Body of pancreas (tissue), 4 donors: Measurements from ENCODE around the gene CDKN2C. TPM values are rescaled to one million over a fixed set of nuclear protein-coding genes. Genes with fewer than 3 reads are reported as not detected.
"Not testable (repeated sequence)": the region's sequence is repeated elsewhere in the genome, so short reads cannot be mapped to it uniquely, and the experiment has no call there.

Source experiments
- ATAC-seq: fragments of 150-250 bp; one replicate; pipeline ENCODE4 v1.9.1; 2016
- DNase-seq, 4 donors: peaks; one replicate each; pipeline ENCODE4 v3.0.0-alpha.2; 2019
- H3K27ac ChIP-seq, 4 donors: fragments of 200-600 bp; sonication (generic); 1 replicate in 3 of 4; 2 replicates in 1 of 4; pipeline versions ENCODE4 v1.5.1 to v1.6.1; 2016 to 2019; ENCODE audit warnings: mild to moderate bottlenecking in 1 of 4, mixed read lengths in 1 of 4, moderate library complexity in 1 of 4
- H3K27me3 ChIP-seq, 2 donors: fragments of 200-600 bp; sonication (generic); one replicate each; pipeline ENCODE4 v1.6.0; 2016; ENCODE audit warnings: mild to moderate bottlenecking in 1 of 2
- H3K36me3 ChIP-seq, 2 donors: fragments of 200-600 bp; sonication (generic); replicated peaks in 1 of 2; 2 replicates each; pipeline ENCODE4 v1.5.1; 2016; ENCODE audit warnings: low read depth in 2 of 2; ENCODE audit not compliant: insufficient read depth in 1 of 2
- H3K4me1 ChIP-seq: fragments of 200-600 bp; sonication (generic); one replicate; pipeline ENCODE4 v1.6.0; 2016
- H3K4me3 ChIP-seq, 2 donors: fragments of 200-600 bp; sonication (generic); 1 replicate in 1 of 2; 2 replicates in 1 of 2; pipeline ENCODE4 v1.5.1; 2016 to 2019
- H3K9me3 ChIP-seq, 3 donors: fragments of 200-600 bp; sonication (generic); 1 replicate in 2 of 3; 2 replicates in 1 of 3; pipeline ENCODE4 v1.5.1; 2016
- POLR2A ChIP-seq, 3 donors: fragments of 450-650 bp; IDR thresholded peaks; one replicate each; pipeline ENCODE4 v1.6.1; 2016; ENCODE audit warnings: antibody characterized with exemption in 3 of 3, mild to moderate bottlenecking in 2 of 3
- WGBS, 2 donors: methylation state at CpG; one replicate each; pipeline ENCODE4 v1.1.5; 2017; 5-methylcytosine and 5-hydroxymethylcytosine counted together
- intact Hi-C: fragments of 100-400 bp; cut with DNase I; formaldehyde crosslinking; loops from one replicate; pipeline ENCODE4 v1.15.1; 2023
- total RNA-seq, 2 donors: library from RNA; depleted of rRNA; stranded (reverse); fragments of >200 nt; gene quantifications; one replicate each; pipeline ENCODE4 v1.1.0, GENCODE V29; 2016
- TF ChIP-seq, protein P1 (sequence below), 7 experiments: fragments of 450-650 bp in 4 of 7; fragments of 200-600 bp in 3 of 7; sonication (generic) in 3 of 7; IDR thresholded peaks; one replicate each; pipeline ENCODE4 v1.5.1; 2016 to 2019; ENCODE audit warnings: antibody characterized with exemption in 7 of 7

CDKN2C gene
- total RNA-seq, 2 donors from 2014 or later: 7.6 to 11.9 TPM

DNA sequence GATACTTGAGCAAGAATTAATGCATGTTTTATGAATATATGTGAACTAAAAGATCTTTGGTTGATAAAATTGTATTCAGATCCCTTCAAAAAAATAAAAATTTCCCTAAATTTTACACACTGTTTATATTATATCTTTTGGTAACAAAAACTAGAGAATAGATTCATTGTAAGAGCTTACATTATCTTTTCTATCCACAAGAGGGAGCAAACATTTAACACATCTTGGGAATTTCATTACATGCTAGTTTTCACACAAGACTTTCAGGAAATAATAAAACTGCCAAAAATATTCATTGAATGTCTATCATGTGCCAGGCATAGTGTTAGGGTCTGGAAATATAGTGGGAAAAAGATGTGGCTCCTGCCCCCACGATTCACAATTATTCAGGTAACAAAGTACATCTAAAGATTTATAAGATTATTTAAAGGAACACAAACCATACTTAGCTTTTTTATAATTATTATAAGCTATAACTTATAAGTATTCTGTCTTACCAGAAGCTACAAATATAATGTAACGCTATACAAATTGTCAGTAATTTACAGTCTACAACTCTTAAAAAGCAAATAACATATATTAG, 40.6 kb upstream of the CDKN2C start:
- DNase-seq (no peak), ATAC-seq (peak; percentile 40)
- Histone ChIP-seq H3K4me3 (no peak overlapping the region), H3K27ac (peak overlapping the region in 1 of 4 donors; percentile 18), H3K9me3 (no peaks in the 10 kb centered on the region), H3K27me3 (no peaks in the 10 kb centered on the region), H3K4me1 (peaks cover 4% of the 10 kb centered on the region), H3K36me3 (no peaks in the 10 kb centered on the region)
- 18 to 20% methylated on average over 2 of the region's 2 CpGs for WGBS, 2 donors
- TF ChIP-seq POLR2A (IDR thresholded peaks at IDR 0.05): no peak
- TF ChIP-seq, protein P1, sequence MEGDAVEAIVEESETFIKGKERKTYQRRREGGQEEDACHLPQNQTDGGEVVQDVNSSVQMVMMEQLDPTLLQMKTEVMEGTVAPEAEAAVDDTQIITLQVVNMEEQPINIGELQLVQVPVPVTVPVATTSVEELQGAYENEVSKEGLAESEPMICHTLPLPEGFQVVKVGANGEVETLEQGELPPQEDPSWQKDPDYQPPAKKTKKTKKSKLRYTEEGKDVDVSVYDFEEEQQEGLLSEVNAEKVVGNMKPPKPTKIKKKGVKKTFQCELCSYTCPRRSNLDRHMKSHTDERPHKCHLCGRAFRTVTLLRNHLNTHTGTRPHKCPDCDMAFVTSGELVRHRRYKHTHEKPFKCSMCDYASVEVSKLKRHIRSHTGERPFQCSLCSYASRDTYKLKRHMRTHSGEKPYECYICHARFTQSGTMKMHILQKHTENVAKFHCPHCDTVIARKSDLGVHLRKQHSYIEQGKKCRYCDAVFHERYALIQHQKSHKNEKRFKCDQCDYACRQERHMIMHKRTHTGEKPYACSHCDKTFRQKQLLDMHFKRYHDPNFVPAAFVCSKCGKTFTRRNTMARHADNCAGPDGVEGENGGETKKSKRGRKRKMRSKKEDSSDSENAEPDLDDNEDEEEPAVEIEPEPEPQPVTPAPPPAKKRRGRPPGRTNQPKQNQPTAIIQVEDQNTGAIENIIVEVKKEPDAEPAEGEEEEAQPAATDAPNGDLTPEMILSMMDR (IDR thresholded peaks at IDR 0.05): peak; percentile 8 to 73 (median 58)
- intact Hi-C loops: no loop called here

DNA sequence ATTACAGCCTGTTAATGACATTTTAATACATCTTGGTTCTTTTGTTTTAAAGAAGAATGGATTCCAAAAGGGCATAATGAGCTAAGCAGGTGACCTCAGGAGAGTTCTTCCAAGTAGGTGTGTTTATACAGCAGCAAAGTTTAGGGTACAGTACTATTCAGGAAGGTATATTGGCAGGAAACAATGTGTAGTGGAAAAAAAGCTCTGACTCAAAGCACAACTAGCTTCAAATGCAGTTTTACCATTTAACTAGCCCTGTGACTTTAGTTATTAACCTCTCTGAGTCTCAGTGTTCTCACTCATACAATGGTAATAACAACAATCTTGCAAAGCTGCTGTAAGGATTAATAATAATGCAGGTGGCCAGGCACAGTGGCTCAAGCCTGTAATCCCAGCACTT, 39.9 kb upstream of the CDKN2C start:
- intact Hi-C loops: no loop called here
- ATAC-seq (no peak), DNase-seq (no peak)
- no peak for TF ChIP-seq POLR2A (IDR thresholded peaks at IDR 0.05)
- TF ChIP-seq, protein P1 (IDR thresholded peaks at IDR 0.05): no peak
- Histone ChIP-seq H3K4me1 (peaks cover 4% of the 10 kb centered on the region), H3K4me3 (no peak overlapping the region), H3K27ac (peak overlapping the region in 1 of 4 donors; percentile 18), H3K27me3 (no peaks in the 10 kb centered on the region), H3K9me3 (no peaks in the 10 kb centered on the region), H3K36me3 (no peaks in the 10 kb centered on the region)

DNA sequence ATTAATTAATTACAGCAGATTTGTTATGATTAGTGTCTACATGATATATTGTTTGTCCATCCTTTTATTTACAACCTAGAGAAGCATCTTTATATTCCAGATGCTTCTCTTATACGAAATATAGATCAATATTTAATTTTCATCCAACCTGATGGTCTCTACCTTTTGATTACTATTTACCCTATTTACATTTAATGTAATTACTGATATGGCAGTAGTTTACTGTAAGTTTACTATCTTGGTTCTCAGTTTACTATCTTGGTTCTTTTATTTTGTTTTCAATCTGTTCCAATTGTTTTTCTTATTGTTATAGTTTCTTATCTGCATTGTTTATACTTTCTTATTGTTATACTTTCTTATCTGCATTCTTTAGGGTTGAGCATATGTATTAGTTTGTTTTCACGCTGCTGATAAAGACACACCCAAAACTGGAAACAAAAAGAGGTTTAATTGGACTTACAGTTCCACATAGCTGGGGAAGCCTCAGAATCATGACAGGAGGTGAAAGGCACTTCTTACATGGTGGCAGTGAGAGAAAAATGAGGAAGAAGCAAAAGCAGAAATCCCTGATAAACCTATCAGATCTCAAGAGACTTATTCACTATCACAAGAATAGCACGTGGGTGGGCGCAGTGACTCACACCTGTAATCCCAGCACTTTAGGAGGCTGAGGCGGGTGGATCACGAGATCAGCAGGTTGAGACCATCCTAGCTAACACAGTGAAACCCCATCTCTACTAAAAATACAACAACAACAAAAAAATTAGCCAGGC, 38.9 kb upstream of the CDKN2C start:
- no peak for TF ChIP-seq POLR2A (IDR thresholded peaks at IDR 0.05)
- TF ChIP-seq, protein P1 (IDR thresholded peaks at IDR 0.05): no peak
- no peak for ATAC-seq
- H3K27me3 ChIP-seq: no peaks in the 10 kb centered on the region
- H3K4me3 ChIP-seq: no peak overlapping the region
- WGBS, 2 donors: 75 to 91% methylated on average over 6 of the region's 6 CpGs
- intact Hi-C loops: no loop called here
- DNase-seq: no peak
- H3K9me3 ChIP-seq: no peaks in the 10 kb centered on the region
- H3K27ac ChIP-seq: no peak overlapping the region
- peaks cover 4% of the 10 kb centered on the region for H3K4me1 ChIP-seq
- H3K36me3 ChIP-seq: no peaks in the 10 kb centered on the region

DNA sequence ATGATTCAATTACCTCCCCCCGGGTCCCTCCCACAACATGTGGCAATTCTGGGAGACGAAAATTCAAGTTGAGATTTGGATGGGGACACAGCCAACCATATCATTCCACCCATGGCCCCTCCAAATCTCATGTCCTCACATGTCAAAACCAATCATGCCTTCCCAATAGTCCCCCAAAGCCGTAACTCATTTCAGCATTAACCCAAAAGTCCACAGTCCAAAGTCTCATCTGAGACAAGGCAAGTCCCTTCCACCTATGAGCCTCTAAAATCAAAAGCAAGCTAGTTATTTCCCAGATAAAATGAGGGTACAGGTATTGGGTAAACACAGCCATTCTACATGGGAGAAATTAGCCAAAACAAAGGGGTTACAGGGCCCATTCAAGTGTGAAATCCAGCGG, 38.0 kb upstream of the CDKN2C start:
- H3K27ac ChIP-seq, H3K27me3 ChIP-seq, intact Hi-C loops, H3K9me3 ChIP-seq, H3K4me1 ChIP-seq, ATAC-seq, H3K36me3 ChIP-seq, DNase-seq, H3K4me3 ChIP-seq: not testable (repeated sequence)
- WGBS, 2 donors: 89 to 96% methylated on average over 4 of the region's 4 CpGs

DNA sequence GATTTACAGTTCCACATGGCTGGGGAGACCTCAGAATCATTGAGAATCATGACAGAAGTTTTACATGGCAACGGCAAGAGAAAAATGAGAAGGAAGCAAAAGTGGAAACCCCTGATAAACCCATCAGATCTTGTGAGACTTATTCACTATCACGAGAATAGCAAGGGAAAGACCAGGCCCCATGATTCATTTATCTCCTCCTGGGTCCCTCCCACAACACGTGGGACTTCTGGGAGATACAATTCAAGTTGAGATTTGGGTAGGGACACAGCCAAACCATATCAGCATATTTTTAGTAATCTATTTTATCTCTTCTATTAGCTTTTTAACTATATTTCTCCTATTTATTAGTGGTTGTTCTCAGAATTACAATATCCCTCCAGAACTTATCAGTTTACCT, 36.3 kb upstream of the CDKN2C start:
- H3K27me3 ChIP-seq, H3K9me3 ChIP-seq, H3K4me3 ChIP-seq, ATAC-seq, H3K4me1 ChIP-seq, H3K27ac ChIP-seq, DNase-seq, H3K36me3 ChIP-seq, intact Hi-C loops: not testable (repeated sequence)
- 75% methylated on average over 3 of the region's 3 CpGs for WGBS, 2 donors

DNA sequence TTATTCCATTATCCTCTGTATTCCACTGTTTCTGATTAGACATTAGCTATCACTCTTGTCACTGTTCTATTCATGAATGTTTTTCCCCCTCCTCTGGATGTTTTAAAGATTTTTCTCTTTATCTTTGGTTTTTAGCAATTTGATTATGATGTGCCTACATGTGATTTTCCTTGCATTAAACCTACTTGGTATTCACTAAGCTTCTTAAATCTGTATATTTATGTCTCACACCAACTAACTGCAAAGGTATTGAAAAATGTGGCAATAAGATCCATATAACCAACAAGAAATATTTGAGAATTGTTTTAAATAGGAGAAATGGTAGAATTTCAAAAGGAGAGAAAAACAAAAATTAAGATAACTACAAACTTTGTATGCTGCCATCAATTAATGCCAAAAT, 35.2 kb upstream of the CDKN2C start:
- Histone ChIP-seq H3K27me3 (no peaks in the 10 kb centered on the region), H3K4me3 (no peak overlapping the region), H3K27ac (no peak overlapping the region), H3K9me3 (no peaks in the 10 kb centered on the region), H3K4me1 (peaks cover 4% of the 10 kb centered on the region), H3K36me3 (no peaks in the 10 kb centered on the region)
- DNase-seq: no peak
- TF ChIP-seq, protein P1 (IDR thresholded peaks at IDR 0.05): no peak
- no peak for TF ChIP-seq POLR2A (IDR thresholded peaks at IDR 0.05)
- intact Hi-C loops: no loop called here
- no peak for ATAC-seq

DNA sequence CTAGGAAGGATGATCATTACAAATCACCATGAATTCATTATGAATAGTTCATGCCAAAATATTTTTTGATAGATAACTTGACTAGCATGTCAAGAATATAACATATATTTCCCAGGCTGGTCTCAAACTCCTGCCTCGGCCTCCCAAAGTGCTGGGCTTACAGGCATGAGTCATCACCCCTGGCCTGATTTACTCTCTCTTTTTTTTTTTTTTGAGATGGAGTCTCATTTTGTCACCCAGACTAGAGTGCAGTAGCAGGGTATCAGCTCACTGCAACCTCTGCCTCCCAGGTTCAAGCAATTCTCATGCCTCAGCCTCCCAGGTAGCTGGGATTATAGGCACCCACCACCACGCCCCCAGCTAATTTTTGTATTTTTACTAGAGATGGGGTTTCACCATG, 34.8 kb upstream of the CDKN2C start:
- WGBS, 2 donors: 90 to 93% methylated on average over 2 of the region's 2 CpGs
- H3K9me3 ChIP-seq, H3K36me3 ChIP-seq, H3K27ac ChIP-seq, H3K4me1 ChIP-seq, H3K27me3 ChIP-seq, ATAC-seq, intact Hi-C loops, H3K4me3 ChIP-seq, DNase-seq: not testable (repeated sequence)
